Measurements from ENCODE around the gene MDK. TPM values are rescaled to one million over a fixed set of nuclear protein-coding genes. Genes with fewer than 3 reads are reported as not detected.

Gene MDK
- total and polyA plus RNA-seq, 8 donors, result 4.3 to 84.4 (median 21.9) TPM

- H3K27ac ChIP-seq, result no peak overlapping the region
- DNase-seq (peak in 2 of 6 donors; percentile 13 to 79), ATAC-seq (no peak), FAIRE-seq (no peak)
- H3K27me3 ChIP-seq, result peaks cover 0 to 26% (median 3%) of the 10 kb centered on the region in 4 donors
- 11 to 12% methylated on average over 45 to 49 of the region's 49 CpGs for WGBS, 2 donors
- H3K36me3 ChIP-seq, result no peaks in the 10 kb centered on the region
- no peak overlapping the region for H3K4me3 ChIP-seq
- peaks cover 0 to 9% (median 6%) of the 10 kb centered on the region in 3 donors for H3K4me1 ChIP-seq
- no peak for TF ChIP-seq CTCF (IDR thresholded peaks at IDR 0.05)
- intact Hi-C loops (cut with DNase I), result no loop called here
- H3K9me3 ChIP-seq, result no peaks in the 10 kb centered on the region
These were observed 9.1 kb downstream of the MDK start for GRCh38 chr11:46390331-46391171.

DNA sequence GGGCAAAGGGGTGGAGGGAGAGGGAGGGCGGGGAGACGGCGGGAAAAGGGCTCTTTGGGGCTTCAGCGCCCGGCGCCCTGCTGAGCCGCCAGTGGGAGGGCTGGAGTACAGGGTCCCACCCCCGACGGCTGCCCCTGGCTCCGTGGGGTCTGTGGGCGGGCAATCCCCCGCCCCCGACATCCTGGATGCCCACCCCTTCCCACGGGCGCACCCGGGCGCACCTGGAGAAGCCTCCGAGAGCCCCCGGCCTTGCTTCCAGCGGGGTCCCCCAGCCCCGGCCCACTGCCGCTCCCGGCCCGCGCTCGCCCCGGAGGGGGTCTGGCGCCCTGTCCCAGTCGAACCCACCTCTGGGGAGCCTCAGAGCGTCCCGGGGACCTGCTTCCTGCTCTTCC lies 9.7 kb downstream of the MDK start:
- ATAC-seq (no peak), FAIRE-seq (no peak), DNase-seq (peak in 1 of 6 donors; percentile 10)
- H3K27me3 ChIP-seq, result peaks cover 0 to 26% (median 3%) of the 10 kb centered on the region in 4 donors
- 1 to 4% methylated on average over 12 to 31 of the region's 31 CpGs for WGBS, 2 donors
- H3K9me3 ChIP-seq, result no peaks in the 10 kb centered on the region
- no peak overlapping the region for H3K27ac ChIP-seq
- TF ChIP-seq CTCF (IDR thresholded peaks at IDR 0.05), result no peak
- intact Hi-C loops (cut with DNase I), result no loop called here
- H3K4me3 ChIP-seq, result peak overlapping the region in 2 of 4 donors; percentile 39 to 57
- H3K4me1 ChIP-seq, result peaks cover 0 to 9% (median 6%) of the 10 kb centered on the region in 3 donors
- no peaks in the 10 kb centered on the region for H3K36me3 ChIP-seq

GRCh38 chr11:46391578-46392420 lies 10.3 kb downstream of the MDK start, which contains the start of gene CHRM4:
Gene CHRM4, minus strand, starts transcription at chr11:46391776. Its CDS starts 5,219 bp downstream, at chr11:46386557.
- peaks cover 0 to 26% (median 3%) of the 10 kb centered on the region in 4 donors for H3K27me3 ChIP-seq
- 1% methylated on average over 81 to 123 of the region's 123 CpGs for WGBS, 2 donors
- DNase-seq (peak in 4 of 6 donors; percentile 33 to 81 (median 68)), ATAC-seq (peak; percentile 8 to 38 (median 24)), FAIRE-seq (no peak)
- peaks cover 0 to 9% (median 6%) of the 10 kb centered on the region in 3 donors for H3K4me1 ChIP-seq
- no peaks in the 10 kb centered on the region for H3K9me3 ChIP-seq
- no peak within 1 kb of the TSS for H3K27ac ChIP-seq
- H3K4me3 ChIP-seq, result peak within 1 kb of the TSS; percentile 23 to 57 (median 32)
- H3K36me3 ChIP-seq, result peaks cover 0 to 1% (median 0%) of the 10 kb centered on the region in 3 donors
- intact Hi-C loops (cut with DNase I), result no loop called here
- TF ChIP-seq CTCF (IDR thresholded peaks at IDR 0.05), result peak in 2 of 4 donors; percentile 10 to 11

GRCh38 chr11:46392421-46393230 lies 11.2 kb downstream of the MDK start:
- peaks cover 0 to 9% (median 6%) of the 10 kb centered on the region in 3 donors for H3K4me1 ChIP-seq
- WGBS, 2 donors, result 2 to 3% methylated on average over 61 to 71 of the region's 71 CpGs
- H3K4me3 ChIP-seq, result peak overlapping the region; percentile 23 to 57 (median 32)
- no peak for TF ChIP-seq CTCF (IDR thresholded peaks at IDR 0.05)
- H3K36me3 ChIP-seq, result peaks cover 0 to 9% (median 0%) of the 10 kb centered on the region in 3 donors
- no peaks in the 10 kb centered on the region for H3K9me3 ChIP-seq
- ATAC-seq, result peak; percentile 88 to 93 (median 92)
- H3K27me3 ChIP-seq, result peaks cover 0 to 19% (median 3%) of the 10 kb centered on the region in 4 donors
- no peak for FAIRE-seq
- H3K27ac ChIP-seq, result no peak overlapping the region
- intact Hi-C loops (cut with DNase I), result no loop called here
- peak; percentile 82 to 96 (median 90) for DNase-seq

Data from pancreas (tissue), 10 donors.